ENCODE results near the gene PLXND1.

Gene PLXND1

DNA sequence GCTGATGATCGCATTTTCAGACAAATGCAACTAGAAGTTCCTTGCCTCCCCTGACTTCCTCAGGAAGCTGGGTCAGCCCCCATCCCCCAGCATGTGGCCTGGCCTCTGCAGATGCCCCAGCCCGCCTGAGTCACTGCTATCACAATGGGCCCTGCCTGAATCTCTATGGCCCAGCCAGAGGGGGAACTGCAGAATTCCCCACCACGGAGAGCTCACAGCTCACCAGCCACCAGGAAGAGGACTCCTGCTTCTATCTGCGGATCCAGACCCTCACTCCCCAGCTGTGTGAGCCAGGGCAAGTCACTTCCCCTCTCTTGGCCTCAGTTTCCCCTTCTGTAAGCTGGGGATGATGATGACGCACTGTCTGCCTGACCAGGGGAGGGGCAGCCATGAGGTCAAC, 6.9 kb downstream of the PLXND1 start:
- no peak for DNase-seq

DNA sequence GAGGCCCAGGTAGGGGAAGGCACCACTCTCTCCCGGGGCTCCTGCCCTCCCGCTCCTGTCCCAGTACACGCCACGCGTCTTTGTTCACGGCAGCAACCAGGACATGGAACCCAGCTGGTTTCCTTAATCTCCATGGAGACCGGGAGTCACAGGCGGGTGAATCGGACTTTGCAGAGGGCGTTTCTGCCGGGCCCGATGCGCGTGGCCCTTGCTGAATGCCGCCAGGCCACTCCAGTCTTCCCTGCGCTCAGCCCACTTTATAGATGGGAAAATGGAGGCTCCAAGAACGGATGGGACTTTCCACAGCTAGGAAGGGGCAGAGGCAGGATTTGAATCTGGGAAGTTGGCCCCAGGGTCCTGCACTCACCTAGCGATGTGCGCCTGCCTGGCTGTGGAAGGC, 7.4 kb downstream of the PLXND1 start:
- no peak for DNase-seq

DNA sequence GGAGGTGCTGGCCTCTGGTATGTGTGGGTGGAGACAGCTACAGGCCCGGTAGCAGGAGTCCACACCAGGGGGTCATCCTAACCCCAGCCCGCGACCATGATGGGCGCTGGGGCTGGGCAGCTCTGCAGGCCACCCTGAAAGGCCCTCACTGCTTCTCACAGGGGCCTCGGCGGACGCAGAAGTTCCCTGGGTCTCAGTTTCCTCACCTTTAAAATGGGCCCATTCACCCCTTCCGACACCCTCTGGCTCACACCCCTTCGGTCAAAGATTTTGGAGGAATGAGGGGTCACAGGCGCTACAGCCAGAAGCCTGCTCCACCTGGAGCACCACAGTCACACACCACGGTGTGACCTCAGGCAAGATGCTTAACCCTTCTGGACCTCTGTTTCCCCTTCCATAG, 8.0 kb downstream of the PLXND1 start:
- no peak for DNase-seq

DNA sequence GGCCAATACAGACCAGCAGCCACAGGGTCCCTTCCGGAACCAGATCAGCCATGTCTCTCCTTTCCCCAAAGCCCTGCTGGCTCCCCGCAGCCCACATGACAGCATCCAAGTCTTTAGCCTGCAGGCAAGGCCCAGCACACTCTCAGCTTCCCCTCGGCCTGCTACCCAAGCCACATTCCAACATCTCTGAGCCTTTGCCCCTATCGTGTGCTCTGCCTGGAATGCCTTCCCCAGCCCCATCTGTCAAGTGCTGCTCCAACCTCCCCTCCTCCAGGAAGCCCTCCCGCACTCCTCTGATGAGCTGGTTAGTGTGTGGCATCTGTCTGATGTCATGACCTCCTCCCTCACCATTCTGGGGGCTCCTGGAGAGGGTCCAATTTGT, 8.5 kb downstream of the PLXND1 start:
- DNase-seq = no peak

DNA sequence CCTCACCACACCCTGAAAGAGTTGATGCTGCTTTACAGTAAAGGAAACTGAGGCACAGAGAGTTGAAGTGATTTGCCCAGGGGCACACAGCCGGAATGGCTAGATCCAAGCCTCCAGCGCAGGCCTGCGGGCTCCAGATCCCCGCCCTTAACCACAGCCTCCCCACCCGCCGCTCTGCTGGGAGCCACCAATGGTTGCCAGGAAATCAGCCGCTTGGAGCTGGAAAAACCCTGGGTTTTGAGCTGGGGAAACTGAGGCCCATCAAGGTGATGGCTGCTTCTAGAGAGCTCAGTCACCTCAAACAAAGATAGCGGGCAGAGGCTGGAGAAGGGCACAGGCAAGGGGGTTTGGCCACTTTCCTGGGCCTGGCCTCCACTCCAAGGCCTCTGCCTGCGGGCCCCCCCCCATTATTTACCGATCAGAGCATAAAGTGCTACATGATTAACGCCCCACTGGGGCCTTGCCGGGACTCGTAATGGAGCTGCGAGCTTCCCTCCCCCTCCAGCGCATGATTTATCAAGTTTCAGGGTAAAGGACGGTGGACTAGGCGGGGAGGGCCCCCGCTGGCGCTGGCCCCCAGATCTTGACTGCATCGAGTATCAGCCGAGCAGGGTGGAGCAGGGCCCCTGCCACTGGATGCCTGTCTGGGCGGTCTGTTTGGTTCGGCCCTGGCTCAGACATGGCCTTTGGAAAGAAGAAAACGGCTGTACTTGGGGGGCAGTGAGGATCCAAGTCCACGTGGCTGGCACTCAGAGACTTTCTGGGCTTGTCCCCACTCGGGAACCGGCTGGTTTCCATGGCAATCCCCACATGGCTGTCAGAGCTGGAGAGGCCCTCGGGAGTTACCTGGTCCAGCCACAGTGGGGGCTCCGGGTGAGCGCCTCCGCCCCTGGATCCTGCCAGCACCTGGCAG, 9.1 kb downstream of the PLXND1 start:
- no peak for DNase-seq

DNA sequence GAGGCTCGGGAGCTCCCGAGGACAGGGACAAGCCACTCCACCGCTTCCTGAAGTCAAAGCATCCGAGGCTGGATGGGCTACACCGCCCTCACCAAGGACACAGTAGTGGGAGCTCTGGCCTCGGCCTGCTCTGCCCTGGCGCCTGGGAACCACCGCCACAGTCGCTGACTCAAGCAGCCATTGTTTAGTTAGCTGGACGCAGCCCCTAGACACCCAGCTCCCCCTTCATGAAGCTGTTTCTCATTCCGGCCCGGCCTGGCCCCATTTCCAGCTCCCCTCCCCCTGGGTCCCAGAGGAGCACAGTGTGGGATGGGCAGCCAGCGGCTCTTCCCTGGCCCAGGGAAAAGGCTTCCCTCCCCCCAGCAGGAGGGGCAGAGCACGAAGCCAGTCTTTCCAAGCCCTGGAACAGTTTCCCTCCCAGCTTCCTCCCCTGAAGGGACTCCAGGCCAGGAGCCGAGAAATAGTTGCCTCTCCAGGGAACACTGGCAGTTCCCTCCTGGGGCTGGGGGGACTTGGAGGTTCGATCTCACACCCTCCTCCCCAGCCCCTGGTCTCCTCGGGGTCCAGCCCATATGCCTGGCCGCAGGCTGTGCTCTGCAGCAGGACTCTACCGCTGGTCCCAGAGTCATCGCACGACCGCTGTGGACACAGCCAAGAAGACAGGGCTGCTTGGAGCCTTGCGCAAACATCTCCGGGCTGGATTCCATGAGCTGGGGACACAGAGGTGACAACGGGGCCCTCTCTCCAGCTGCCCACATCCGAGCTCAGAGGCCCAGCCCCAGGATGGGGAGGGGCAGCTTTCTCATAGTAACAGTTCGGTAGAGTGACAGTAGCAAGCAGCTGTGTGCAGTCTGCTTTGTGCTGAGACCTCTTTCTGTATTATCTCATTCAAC, 10.0 kb downstream of the PLXND1 start:
- no peak for DNase-seq

DNA sequence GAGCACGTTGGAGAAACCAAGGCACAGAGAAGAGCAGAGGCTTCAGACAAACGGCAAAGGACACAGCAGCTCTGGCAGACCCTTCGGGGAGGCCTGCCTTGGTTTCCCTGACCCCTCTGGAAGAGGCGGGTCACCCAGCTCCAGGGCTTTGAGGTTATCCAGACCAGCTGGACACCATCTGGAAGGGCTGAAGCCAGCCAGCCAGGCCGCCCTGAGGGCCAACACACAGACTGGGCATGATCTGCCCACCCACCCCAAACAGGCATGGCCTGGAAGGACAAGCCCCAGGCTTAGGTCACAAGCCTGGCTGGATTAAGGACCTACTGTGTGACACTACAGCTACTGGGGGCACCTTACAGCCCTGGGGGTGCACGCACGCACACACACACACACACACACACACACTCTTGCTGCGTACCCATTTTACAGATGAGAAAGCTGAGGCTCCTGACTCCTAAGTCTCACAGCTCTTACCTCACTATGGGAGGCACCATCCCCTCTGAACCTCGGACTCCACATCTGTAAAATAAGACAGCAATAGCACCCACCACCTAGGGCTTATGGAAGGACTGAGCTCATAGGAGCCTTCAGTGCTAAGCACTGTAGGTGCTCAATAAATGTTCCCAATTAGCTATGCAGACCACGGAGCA, 10.8 kb downstream of the PLXND1 start:
- no peak for DNase-seq

DNA sequence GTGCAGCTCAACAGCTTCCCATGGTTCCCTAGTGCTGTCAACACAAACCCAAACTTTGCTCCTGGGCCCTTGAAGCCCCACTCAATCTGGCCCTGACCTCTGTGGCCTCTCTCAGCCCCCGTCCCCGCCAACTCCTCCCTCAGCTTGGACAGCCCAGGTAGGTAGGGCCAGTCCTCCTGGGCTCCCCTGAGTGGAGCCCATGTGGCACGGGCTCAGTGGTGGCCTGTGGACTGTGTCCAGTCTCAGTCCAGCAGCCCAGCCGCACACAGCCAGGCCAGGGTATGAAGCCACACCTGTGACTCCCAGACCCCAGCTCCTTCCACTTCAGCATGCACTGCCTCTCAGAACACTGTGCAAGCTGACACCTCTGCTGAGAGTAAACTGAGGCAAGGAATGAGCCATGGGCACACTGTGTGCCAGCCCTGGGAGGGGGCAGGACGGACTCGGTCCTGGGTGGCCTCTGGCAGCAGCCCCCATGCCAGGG, 11.5 kb downstream of the PLXND1 start:
- DNase-seq = no peak

DNA sequence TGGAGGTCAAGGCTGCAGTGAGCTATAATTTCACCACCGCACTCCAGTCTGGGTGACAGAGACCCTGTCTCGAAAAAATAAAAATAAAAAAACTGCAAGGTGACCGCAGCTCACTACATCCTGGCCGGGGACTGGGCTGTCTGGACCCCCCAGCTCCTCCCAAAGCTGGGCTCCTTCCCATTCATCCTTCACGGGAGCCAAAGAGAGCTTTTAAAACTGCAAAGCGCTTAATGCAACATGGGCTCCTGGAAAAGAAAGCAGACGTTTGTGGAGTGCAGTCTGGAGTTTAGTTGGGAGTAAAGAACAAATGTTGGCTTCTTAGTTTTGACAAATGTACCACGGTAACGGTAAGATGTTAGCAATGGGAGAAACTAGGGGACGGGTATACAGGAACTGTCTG, 12.1 kb downstream of the PLXND1 start:
- DNase-seq = no peak

DNA sequence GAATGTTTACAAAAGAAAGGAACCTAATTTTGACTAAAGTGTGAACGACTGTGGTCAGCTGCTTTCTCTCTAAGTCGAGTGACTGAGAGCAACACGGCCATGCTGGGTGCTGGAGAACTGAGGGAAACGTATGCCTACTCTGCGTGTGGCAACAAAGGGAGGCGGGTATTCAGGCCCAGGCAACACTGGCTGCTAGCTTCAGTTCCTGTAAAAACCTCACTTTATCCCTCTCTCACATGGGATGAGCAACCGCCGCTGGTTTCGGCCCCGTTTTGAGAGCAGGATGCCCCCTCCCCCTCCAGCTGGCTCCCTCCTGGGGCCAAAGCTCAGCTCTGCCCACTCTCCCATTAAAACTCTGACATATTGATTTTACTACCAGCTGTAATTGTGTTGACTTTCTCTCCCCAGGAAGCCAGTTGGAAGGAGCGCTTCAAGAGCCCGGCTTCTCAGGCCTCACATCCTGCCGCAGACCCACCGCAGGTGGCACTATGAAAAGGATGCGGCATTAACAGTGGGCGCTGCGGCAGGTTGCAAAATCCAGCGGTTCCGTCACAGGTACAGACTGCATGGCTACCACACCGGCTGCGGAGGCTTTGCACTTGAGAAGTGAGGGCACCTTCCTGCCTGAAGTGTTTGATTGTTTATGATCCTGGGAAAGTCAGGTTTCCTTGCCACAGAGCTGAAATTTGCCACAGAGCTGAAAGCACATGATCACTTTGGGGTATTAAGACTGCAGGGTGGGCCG, 12.7 kb downstream of the PLXND1 start:
- DNase-seq = peak; percentile 54

DNA sequence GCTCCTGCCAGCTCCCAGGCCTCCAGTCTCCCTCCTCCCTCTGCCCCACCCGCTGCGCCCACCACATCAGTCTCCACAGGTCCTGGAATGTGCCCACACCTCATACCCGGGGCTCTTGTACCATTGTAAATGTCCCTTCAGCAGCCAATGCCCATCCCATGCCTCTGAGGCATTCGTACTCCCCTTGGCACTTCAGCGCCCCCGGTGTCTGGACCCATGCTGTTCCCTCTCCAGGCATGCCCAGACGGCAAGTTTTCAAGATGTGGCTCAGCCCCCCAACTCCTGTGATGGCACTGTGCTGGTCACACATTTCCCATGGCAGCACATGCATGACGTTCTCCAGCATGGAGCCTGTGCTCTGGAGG, 13.3 kb downstream of the PLXND1 start:
- no peak for DNase-seq

DNA sequence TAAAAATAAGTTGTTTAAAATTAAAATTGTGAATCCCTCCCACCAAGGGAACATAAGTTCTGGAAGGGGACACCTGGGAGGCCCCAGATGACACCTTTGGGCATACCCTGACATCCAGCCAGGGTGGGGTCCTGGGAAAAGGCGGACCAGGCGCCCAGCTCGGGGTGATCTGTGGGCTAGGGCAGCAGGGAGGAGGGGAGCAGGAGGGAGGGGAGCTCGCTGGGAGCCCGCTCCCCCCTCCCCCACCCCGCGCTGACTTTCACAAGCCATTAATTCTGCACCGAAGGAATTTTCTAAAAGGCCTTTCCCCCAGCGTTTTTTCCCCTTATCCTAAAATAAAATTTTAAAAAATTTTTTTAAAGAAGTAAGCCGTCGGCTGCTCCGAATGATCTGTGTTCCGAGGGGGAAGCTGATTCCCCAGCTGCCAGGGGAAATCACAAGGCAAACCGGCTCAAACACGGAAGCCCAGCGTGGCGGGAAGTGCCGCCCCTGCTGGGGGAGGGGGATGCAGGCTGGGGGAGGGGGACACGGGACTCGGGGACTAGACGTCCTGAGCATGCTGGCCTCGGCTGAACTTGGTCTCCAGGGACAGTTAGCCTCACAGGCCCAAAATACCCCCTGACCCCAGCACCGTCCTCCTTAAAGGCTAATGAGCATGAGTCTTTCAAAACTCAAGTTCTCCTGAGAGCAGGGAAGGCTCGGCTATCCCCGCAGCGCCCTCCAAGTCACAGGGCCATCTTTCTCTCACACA, 13.9 kb downstream of the PLXND1 start:
- no peak for DNase-seq

DNA sequence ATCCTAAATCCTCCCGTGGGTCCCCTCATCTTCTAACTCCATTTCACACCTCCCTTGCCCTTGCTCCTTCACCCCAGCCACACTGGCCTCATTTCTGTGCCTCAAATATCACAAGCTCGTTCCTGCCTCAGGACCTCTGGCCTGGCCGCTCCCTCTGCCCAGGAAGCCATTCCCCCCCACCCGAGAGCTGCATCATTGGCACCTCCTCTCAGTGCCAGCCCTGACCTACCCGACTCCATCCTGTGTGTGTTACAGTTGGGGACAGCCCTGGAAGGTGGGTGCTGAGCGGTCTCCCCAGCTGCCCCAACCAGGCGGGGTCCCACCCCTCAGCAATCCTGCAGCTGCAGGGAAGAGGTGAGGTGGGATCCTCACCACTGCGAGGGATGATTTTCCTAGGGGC, 14.5 kb downstream of the PLXND1 start:
- no peak for DNase-seq

DNA sequence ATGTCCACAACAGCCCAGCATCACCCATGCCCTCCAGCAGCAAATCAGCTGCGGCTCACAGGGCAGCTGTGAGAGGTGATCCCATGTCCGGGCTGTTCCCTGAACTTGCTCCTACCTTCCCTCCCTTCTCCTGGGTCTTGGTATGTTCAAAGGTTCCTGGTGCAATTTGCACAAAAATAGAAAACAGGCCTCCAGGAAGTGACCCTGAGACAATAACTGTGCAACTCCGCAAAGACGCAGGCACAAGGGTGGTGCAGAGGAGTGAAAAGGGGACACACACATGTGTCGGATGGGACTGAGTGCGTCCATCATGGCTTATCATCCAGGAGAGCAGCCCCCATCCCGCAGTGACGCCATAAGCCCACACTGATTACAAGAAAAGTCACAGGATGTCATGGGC, 16.3 kb downstream of the PLXND1 start:
- DNase-seq = no peak

DNA sequence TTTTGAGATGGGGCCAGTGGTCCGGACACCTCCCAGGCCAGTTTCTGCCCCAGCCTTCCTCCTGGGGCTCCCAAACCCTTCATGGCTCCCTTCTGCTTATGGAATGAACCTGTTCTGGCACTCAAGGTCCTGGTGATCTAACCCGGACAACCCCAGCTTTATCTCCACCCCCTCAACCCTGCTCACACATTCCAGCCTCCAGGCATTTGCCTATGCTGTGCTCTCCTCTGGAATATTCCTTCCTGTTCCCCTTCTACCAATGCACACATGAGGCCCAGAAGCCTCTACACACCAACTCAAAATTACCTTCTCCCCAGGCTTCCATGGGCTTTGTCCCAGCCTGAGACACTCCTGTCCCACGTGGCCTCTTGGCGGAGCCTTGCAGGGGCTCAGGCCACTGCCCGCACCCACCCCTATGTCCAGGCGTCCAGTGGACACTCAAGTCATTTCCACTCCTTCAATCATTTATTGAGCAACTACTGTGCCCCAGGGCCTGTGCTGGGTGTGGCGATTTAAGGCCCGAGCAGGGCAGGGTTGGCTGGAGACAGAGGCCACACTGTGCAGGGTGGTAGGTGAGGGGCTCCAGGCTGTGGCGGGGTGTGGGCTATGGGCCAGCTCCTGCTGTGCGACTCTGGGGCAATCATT, 18.8 kb downstream of the PLXND1 start:
- no peak for DNase-seq

DNA sequence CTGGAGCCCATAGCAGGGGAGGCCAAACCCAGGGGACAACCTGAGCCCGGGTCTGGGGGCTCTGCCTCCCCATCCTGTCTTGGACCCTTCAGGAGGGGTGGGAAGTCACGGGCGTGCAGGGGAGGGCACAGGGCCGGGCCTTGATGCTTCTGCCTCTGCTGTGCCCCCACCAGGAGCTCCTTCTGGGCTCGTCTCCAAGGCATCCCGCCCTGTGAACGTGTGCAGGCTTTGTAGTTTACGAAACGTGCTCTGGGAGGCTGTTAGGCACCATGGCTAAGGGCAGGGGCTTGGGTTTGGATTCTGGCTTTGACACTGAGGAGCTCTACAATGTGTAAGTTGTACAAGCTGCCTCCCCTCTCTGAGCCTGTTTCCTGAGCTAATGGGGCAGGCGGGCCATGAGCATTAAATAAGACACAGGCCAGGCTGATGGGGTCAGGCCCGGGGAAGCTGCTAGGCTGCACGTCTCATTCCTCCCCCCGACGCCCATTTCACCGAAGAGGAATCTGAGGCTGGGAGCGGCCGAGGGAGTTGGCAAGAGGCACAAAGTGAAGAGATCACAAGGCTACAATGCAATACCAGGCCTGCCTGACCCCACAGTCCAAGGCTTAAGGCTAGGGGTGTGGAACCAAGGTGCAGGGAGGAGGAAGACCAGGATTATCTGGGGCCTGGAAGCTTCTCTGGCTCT, 19.6 kb downstream of the PLXND1 start:
- DNase-seq = no peak

DNA sequence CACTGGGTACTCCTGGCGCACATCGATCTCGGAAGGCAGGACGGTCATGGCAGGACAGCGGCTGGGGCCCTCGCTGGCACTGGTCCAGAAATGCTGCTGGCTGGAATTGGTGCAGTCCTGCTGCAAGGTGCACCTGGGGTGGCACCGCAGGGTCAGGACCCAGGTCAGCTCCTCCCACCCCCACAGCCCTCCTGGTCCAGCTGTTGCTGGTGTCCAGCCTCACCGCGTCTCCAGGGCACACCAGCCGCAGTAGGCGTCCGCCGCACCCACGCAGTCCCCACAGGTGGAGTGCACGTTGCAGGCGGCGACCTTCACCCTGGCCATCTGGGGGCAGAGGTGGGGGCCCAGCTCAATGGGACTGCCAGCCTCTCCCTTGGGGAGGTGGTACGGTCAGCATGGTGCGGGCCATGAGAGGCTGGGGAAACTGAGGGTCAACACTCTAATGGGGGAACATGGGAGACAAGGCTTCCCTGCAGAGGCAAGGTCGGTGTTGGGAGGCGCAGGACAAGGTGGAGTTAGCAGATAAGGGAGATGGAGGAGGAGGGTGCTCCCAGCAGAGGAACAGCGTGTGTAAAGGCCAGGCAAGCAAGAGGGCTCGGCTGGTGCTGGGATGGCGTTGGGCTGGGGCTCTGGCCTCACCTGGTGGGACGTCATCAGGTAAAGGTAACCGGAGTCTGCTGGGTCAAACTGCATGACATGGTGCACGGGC, 20.4 kb downstream of the PLXND1 start:
- DNase-seq = no peak

DNA sequence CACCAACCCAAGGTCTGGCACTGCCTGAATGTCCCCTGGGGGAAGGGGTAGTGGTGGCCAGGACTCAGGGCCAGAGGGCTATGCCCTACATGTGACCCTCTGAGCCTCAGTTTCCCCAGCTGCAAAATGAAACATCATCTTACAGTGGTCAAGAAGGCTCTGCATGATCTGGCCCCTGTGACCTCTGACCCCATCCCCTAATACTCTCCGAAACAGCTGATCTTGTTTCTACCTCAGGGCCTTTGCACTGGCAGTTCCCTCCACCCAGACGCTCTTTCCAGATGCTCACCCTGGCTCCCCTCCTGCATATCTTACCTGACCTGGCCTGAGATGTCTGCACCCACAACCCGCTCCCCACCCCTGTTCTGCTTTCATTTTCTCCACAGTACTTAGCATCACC, 21.8 kb downstream of the PLXND1 start:
- no peak for DNase-seq

DNA sequence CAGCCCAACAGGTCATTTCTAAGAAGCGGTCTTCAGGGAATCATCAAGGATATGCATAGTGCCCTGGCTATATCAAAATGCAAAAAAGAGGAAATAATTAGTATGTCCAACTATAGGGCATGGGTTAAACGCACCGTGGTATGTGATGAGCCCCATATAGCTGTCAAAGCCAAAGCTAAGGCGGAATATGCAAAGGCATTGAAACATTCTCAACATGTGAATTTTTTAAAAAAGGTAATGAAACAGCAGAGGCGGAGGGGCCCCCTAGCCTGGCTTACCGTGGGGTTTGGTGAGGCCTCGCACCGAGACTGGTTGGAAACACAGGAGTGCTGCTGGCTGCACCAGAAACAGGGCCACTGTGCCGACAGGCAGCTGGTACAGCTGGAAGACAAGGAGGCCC, 23.2 kb downstream of the PLXND1 start:
- no peak for DNase-seq

DNA sequence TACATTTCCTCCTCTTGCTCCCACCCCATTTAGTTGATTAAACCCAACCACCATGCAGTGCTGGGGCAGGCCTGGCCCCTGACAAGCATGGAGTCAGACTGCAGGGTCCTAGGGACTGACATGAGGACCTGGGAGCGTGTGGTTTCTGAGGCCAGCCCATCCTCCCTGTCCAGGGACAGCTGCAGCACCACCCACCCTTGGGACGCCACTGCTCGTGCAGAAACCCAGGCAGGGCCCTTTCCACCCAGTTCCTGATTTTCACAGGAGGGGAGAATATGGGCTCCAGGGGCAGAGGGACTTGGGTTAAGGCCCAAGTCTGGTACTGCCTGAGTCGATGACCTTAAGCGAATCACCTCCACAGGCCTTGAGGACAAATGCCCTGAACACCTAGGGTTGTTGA, 23.7 kb downstream of the PLXND1 start:
- DNase-seq = no peak

Data from stimulated activated CD4-positive, alpha-beta T cell treated with anti-CD3 and anti-CD28 coated beads, Interleukin-4, amount 100 ng/mL, for 24 hours (primary cell).